Activated CD4-positive, alpha-beta T cell treated with anti-CD3 and anti-CD28 coated beads, Interleukin-10, Interleukin-2, amounts not matched to agents 100 ng/mL and 50 ng/mL, durations not matched to agents 16 hours and 8 hours (primary cell): ENCODE measurements around the gene PAX5.

Source experiments
- DNase-seq: peaks from one replicate; pipeline ENCODE4 v3.0.0-alpha.2; 2020

The PAX5 gene

DNA sequence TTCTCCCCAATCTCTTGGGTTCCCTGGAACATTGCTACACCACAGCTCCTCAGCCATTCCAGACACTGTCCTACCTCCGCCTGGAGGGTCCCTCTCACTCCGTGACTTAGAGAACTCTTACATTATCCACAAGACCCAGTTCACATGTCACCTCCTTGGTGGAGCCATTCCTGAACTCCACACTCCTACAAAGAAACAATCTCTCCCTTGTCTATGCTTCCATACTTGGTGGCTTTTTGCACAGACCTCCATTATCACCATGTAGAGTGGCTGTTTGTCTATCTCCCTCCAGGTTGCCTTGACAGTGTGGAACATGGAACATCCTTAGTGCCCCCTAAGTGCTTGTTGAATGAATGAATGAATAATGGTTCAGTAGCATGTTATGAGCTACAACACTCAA is 105.9 kb downstream of the PAX5 start:
- peak; percentile 12 for DNase-seq

GRCh38 chr9:36924757-36925432 is 109.2 kb downstream of the PAX5 start:
- no peak for DNase-seq

GRCh38 chr9:36924071-36924470 is 110.0 kb downstream of the PAX5 start:
- DNase-seq = peak; percentile 89

- no peak for DNase-seq
These were observed 110.9 kb downstream of the PAX5 start for GRCh38 chr9:36923025-36923625.

DNA sequence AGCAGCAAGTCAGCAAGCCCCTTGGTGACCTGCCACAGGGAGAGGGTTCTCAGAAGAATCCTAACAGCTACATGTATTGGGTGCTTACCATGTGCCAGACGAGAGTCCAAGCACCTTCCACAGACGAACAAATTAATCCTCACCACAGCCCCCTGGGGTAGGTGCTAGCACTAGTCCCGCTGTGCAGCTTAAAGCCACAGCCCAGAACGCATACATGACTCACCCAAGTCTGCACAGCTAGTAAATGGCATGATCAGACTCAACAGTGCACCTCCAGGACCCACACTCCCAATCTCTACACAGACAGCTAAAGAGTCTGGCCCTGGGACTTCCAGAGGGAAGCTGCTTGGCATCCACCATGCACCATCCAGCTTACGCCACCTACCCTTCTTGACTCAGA is 111.5 kb downstream of the PAX5 start:
- DNase-seq = peak; percentile 37

DNA sequence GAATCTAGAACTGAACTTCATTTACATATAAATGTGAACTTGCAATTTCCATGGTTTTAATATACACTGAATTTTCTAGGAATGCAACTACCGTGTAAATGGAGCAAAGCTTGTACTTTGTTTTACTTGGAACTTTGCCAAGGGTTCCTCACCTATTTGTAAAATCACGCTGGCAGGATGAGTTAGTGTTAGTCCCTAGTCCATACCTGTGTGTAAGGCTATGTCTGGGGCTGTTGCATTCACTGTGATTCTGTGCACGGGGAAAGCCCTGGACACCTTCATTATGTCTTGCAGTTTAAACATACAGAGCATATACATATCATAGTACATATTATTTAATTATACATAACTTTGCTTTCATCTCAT is 119.9 kb downstream of the PAX5 start:
- DNase-seq = no peak

GRCh38 chr9:36913393-36914211 is 120.5 kb downstream of the PAX5 start:
- no peak for DNase-seq

DNA sequence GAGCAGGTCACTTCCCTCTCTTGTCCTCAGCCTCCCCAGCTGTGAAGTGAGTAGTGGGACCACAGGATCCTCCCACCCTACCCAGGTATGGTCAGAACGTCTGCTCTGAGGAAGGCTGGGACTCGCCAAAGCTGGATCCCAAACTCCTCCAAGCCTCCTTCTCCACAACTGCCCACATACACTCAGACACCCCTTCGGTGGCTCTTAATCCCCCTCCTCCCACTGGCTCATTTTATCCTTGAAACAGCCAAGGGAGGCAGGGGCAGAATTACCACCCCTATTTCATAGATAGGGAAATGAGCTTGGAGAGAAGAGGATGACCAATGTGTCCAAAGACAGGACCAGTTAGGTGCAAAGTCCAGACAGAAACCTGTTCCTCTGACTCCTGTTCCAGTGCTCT is 121.4 kb downstream of the PAX5 start:
- no peak for DNase-seq

DNA sequence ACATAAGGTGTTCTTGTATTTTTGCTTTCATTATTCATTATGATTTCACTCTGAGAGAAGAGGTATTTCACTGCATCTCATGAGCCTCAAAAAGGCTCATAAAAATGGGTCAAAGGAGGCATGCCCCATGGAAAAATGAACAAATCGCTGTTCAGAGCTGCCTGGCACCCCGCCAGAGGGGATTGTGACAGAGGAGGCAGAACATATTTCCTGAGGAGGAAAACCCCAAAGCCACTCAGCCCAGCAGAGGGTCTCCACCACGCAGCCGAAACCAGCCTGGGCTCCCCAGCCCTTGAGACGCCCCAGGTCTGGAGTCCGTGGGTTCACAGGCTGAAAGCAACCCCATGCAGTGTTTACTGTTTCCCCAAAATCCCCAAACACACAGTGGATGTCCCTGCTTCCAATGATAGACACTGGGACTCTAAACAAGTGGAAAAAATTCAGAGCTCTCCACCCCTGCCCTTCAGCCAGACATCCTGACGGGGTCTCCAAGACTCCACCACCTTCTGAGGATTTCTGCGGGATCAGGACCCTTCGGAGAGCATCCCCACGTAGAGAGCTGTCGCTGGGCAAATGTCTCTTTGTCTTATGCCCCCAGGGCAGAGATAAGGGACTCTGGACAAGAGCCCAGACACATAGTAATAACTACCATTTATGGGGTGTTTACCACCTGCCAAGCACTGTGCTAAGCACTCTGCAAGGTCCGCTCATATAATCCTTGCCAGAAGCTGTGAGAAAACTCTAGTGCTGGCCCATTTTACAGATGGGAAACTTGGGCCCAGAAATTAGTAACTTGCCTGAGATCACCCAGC is 122.3 kb downstream of the PAX5 start:
- no peak for DNase-seq

DNA sequence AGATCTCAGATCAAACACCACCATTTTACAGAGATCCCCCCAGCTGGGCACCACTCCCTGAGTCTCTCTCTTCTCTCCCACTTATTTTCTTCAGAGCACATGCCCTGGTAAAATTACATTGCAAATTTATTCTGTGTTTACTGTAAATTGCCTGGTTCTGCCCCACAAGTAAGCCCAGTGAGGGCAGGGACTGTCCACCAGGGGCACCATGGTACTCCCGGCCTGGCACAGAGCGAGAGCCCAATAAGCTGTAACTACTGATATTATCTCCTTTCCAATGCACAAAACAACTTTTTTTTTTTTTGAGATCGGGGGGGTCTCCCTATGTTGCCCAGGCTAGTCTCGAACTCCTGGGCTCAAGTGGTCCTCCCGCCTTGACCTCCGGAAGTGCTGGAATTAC is 123.0 kb downstream of the PAX5 start:
- DNase-seq = no peak

DNA sequence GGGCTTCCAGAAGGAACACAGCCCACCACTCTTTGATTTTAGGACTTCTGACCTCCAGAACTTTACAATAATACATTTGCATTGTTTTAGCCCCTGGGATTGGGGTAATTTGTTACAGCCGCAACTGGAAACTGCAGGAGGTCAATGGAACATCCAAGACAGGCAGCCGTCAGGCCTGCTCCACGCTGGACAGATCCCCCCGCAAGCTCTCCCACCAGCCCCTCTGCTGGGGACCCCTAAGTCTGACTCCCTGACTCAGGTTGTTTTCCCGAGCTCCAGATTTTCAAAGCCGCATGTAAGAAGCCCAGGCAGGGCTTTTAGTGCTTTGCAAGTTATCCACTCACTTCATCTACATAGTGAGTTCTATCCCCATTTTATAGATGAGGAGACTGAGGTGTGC is 127.6 kb downstream of the PAX5 start:
- no peak for DNase-seq

GRCh38 chr9:36905101-36906066 is 128.7 kb downstream of the PAX5 start:
- no peak for DNase-seq

DNA sequence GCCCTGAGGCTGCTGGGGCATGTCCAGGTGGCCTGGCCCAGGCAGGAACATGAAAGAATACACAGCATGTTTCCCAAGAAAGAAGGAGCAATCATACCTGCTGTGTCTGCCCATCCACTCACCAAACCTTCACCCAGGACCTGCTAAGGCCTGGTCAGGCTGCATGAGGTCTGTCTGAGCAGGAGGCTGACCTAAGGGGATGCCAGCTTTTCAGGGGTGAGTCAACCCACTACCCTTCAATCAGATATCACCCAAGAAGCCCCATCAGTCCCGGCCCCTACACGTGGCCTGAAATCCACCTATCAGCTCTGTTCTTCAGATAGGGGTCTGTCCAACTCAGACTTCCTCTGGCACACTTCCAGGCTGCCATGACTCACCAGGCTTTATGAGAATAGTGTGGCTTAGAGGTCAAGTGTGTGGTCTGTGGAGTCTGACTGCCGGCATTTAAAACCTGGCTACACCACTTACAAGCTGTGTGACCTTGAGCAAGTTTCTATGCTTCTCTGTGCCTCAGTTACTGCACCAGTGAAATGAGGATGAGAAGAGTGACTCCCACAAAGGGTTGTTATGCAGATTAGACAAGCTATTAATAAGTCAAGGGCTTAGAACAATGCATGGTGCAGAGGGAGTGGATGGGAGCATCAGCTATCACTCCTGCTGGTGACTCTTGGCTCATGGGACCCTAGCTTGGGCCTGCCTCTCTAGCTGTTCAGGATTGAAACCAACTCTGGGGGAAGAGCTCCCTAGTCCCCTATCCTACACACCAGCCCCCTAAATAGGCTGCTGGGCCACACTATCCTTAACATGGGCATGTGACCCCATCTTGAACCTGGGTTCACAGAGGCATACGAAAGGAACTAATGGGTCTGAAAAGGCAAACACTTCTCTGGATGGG is 130.3 kb downstream of the PAX5 start:
- DNase-seq = peak; percentile 82

- DNase-seq = no peak
These were observed 131.1 kb downstream of the PAX5 start for GRCh38 chr9:36902861-36903524.

DNA sequence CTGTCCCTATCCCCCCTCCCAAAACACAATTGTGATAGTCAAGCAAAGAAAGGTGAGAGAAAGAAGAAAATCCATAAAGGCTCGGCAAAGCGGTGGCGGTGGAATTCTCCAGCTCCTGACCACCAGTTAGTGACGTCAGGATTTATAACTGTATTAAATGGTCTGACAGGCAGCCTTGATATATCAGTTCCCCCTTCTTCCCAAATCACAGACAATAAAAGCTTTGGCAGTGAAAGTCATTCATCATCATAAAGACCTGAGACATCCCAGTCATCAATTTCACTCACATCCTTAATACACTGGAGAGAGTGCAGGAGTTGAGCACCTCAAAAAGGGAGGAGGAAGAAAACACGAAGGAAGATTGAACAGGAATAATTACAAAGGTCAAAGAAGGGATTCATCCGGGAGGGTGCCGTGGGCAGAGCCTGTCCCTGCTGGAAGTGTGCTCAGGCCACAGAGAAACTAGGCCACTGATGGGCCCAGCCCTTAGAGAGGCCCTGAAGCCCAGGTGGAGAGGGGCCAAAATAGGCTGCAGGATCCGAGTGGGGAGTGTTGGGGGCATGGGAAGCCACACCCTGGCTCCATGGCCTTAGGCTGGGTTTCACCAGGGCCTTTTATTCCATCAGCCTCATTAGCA is 131.9 kb downstream of the PAX5 start:
- DNase-seq = no peak

GRCh38 chr9:36901528-36901927 is 132.5 kb downstream of the PAX5 start:
- DNase-seq = no peak

DNA sequence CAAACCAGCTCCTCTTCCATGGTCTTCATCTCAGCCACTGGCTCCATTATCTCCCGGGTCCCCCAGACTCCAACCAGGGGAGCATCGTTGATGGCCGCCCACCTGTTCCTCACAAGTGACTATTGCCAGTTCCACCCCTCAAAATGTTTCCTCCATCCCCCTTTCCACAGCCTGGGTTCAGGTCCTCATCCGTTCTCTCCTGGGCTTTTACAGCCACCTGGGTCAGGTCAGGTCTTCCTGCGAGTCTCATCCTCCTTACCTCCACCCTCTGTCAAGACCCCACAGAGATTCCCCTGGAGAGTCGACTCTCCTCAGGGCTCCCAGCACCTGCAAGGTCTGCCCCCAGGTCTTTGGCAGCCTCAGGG is 133.2 kb downstream of the PAX5 start:
- DNase-seq = no peak

- DNase-seq = no peak
These were observed 133.8 kb downstream of the PAX5 start for GRCh38 chr9:36900136-36900855.

DNA sequence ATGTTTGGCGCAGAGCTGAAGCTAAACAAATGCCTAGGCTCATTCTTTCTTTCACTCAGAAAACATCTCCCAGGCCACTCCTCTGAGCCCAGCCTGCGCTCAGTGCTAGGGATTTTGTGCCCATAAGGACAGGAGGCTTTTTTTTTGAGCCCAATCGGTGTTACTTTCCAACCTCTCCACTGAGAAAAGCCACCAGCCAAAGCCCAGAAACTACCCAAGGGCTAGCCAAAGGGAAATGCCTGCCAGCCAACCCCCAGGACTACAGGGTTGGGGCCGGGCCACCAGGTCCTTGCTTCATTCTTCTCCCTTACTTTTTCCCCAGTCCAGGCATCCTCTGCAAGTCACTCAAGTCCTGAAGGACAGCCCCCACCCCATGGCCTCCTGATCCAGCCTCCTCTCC is 134.7 kb downstream of the PAX5 start:
- DNase-seq = no peak
